ENCODE measurements around the gene TDRD10.
"Not testable (repeated sequence)": the region's sequence is repeated elsewhere in the genome, so short reads cannot be mapped to it uniquely, and the experiment has no call there.

Gene TDRD10

DNA sequence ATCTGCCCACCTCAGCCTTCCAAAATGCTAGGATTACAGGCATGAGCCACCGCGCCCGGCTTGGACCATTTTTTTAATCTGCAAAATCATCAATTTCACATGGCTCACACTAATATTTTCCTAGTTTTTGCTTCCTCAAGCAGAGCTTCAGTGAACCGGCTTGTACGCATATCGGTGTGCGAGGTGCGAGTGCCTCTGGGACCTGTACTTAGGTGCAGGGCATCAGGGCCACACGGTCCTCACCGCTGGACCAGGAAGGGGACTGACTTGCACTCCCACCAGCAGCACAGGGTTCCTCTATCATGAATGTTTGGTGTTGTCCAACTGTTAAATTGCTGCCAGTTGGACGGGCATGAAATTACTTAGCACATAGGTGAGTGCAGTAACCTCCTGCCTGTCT lies 15.6 kb downstream of the TDRD10 start:
- Histone ChIP-seq H3K9ac (ENCODE audit: insufficient read length) (no peak overlapping the region), H3K36me3 (ENCODE audit: insufficient read depth, low read length) (no peaks in the 10 kb centered on the region), H3K4me3 (no peak overlapping the region), H3K9me3 (ENCODE audit: low read depth, low read length) (no peaks in the 10 kb centered on the region), H3K27ac (no peak overlapping the region)
- no peak for TF ChIP-seq EZH2 (IDR thresholded peaks at IDR 0.05)
- TF ChIP-seq POLR2AphosphoS5 (IDR thresholded peaks at IDR 0.05; ENCODE audit: borderline replicate concordance, low read depth, low read length) = no peak
- no peak for TF ChIP-seq FOXP2 (optimal IDR thresholded peaks at IDR 0.05; ENCODE audit: control extremely low read depth, extremely low read length, insufficient read depth)
- no peak for DNase-seq (ENCODE audit: low read depth, low spot score)

DNA sequence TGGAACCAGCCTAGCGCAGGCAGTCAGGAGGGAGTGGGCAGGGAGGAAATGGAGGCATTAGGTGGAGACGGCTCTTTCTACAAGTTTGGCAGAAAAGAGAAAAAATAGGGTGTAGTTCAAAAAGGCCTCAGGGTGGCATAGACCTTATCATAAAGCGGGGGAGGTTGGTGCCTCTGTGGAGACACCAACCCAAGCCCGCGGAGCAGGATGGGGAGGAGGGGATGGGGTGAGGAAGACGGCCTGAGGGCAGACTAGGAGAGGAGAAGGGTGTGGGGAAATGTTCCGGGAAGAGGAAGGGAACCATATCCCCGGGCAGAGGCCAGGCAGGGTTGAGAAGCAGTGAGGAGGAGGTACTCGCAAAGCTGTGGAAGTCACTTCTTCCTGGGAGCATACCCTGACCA lies 17.6 kb downstream of the TDRD10 start:
- H3K9ac ChIP-seq (ENCODE audit: insufficient read length) = peak overlapping the region; percentile 60
- no peaks in the 10 kb centered on the region for H3K9me3 ChIP-seq (ENCODE audit: low read depth, low read length)
- peak overlapping the region; percentile 98 for H3K27ac ChIP-seq

DNA sequence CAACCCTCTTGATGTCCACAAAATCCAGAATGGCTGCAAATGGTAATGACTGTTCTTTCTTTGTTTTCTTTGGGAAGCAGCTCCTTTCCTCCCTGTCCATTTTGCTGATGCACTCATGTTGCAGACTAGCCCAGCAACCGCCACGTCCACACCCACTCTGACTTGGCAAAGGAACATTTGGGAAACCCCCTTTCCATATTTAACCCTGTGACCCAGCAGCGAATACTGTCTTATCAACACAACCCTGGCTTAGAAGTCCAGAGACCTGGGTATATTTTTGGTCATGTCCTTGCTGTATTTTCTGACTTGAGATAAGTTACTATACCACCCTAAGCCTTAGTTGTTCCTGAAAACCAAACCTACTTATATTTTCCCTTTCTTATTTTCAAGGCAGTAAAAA lies 18.3 kb downstream of the TDRD10 start:
- Histone ChIP-seq H3K9ac (ENCODE audit: insufficient read length) (no peak overlapping the region), H3K27ac (peak overlapping the region; percentile 98), H3K36me3 (ENCODE audit: insufficient read depth, low read length) (no peaks in the 10 kb centered on the region), H3K4me3 (no peak overlapping the region), H3K9me3 (ENCODE audit: low read depth, low read length) (no peaks in the 10 kb centered on the region)
- TF ChIP-seq FOXP2 (optimal IDR thresholded peaks at IDR 0.05; ENCODE audit: control extremely low read depth, extremely low read length, insufficient read depth) (no peak), EZH2 (IDR thresholded peaks at IDR 0.05) (no peak), POLR2AphosphoS5 (IDR thresholded peaks at IDR 0.05; ENCODE audit: borderline replicate concordance, low read depth, low read length) (no peak)
- no peak for DNase-seq (ENCODE audit: low read depth, low spot score)

More for the DNA sequence above, 17.6 kb downstream of the TDRD10 start:
- no peaks in the 10 kb centered on the region for H3K36me3 ChIP-seq (ENCODE audit: insufficient read depth, low read length)
- TF ChIP-seq EZH2 (IDR thresholded peaks at IDR 0.05) (no peak), FOXP2 (optimal IDR thresholded peaks at IDR 0.05; ENCODE audit: control extremely low read depth, extremely low read length, insufficient read depth) (no peak), POLR2AphosphoS5 (IDR thresholded peaks at IDR 0.05; ENCODE audit: borderline replicate concordance, low read depth, low read length) (no peak)
- H3K4me3 ChIP-seq = peak overlapping the region; percentile 67
- peak; percentile 56 for DNase-seq (ENCODE audit: low read depth, low spot score)

- DNase-seq (ENCODE audit: low read depth, low spot score) = no peak
- TF ChIP-seq FOXP2 (optimal IDR thresholded peaks at IDR 0.05; ENCODE audit: control extremely low read depth, extremely low read length, insufficient read depth) = no peak
- TF ChIP-seq EZH2 (IDR thresholded peaks at IDR 0.05) = no peak
- TF ChIP-seq POLR2AphosphoS5 (IDR thresholded peaks at IDR 0.05; ENCODE audit: borderline replicate concordance, low read depth, low read length) = no peak
- Histone ChIP-seq H3K9me3 (ENCODE audit: low read depth, low read length) (no peaks in the 10 kb centered on the region), H3K4me3 (no peak overlapping the region), H3K27ac (0 out of 2 replicates have a peak overlapping the region, but pooled peaks have one; percentile 98), H3K36me3 (ENCODE audit: insufficient read depth, low read length) (no peaks in the 10 kb centered on the region), H3K9ac (ENCODE audit: insufficient read length) (no peak overlapping the region)
Measured at GRCh38 chr1:154521695-154522094, 19.7 kb downstream of the TDRD10 start.

DNA sequence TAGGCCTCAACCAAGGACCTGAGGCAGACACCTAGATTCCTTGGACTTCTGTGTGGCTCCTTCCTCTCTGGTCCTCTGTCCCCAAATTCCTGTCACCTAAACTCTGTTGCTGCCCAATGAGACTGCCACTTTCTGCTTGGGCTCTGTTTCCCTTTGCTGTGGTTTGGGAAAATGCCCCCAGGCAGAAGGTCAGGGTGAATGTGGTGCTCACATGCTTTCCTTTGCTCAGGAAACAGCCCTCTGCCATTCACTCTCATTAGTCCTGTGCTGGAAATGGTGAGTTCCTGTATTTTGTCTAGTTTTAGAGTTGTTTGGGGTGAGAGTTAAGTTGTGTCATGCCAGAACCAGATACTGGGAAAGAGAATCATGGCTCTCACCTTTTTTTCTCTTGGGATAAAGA lies 22.9 kb downstream of the TDRD10 start:
- DNase-seq (ENCODE audit: low read depth, low spot score) = no peak
- no peaks in the 10 kb centered on the region for H3K9me3 ChIP-seq (ENCODE audit: low read depth, low read length)
- no peak for TF ChIP-seq POLR2AphosphoS5 (IDR thresholded peaks at IDR 0.05; ENCODE audit: borderline replicate concordance, low read depth, low read length)
- no peak for TF ChIP-seq EZH2 (IDR thresholded peaks at IDR 0.05)
- no peak for TF ChIP-seq FOXP2 (optimal IDR thresholded peaks at IDR 0.05; ENCODE audit: control extremely low read depth, extremely low read length, insufficient read depth)
- H3K4me3 ChIP-seq = no peak overlapping the region
- H3K9ac ChIP-seq (ENCODE audit: insufficient read length) = no peak overlapping the region
- no peaks in the 10 kb centered on the region for H3K36me3 ChIP-seq (ENCODE audit: insufficient read depth, low read length)
- no peak overlapping the region for H3K27ac ChIP-seq

GRCh38 chr1:154527192-154527591 lies 25.2 kb downstream of the TDRD10 start:
- no peak overlapping the region for H3K27ac ChIP-seq
- no peaks in the 10 kb centered on the region for H3K36me3 ChIP-seq (ENCODE audit: insufficient read depth, low read length)
- H3K4me3 ChIP-seq = no peak overlapping the region
- no peak overlapping the region for H3K9ac ChIP-seq (ENCODE audit: insufficient read length)
- no peaks in the 10 kb centered on the region for H3K9me3 ChIP-seq (ENCODE audit: low read depth, low read length)
- no peak for DNase-seq (ENCODE audit: low read depth, low spot score)
- TF ChIP-seq EZH2 (IDR thresholded peaks at IDR 0.05) (no peak), POLR2AphosphoS5 (IDR thresholded peaks at IDR 0.05; ENCODE audit: borderline replicate concordance, low read depth, low read length) (no peak), FOXP2 (optimal IDR thresholded peaks at IDR 0.05; ENCODE audit: control extremely low read depth, extremely low read length, insufficient read depth) (no peak)

DNA sequence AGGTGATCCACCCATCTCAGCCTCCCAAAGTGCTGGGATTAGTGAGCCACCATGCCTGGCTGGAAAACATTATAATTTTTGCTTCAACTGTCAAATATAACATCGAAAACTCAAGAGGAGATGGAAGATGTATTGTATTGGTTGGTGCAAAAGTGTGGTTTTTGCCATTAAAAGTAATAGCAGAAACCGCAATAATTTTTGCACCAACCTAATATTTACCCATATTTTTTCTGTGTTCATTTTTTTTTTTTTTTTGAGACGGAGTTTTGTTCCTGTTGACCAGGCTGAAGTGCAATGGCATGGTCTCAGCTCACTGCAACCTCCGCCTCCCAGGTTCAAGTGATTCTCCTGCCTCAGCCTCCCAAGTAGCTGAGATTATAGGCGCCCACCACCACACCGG lies 27.3 kb downstream of the TDRD10 start:
- H3K27ac ChIP-seq = no peak overlapping the region
- no peaks in the 10 kb centered on the region for H3K9me3 ChIP-seq (ENCODE audit: low read depth, low read length)
- H3K9ac ChIP-seq (ENCODE audit: insufficient read length) = no peak overlapping the region
- no peaks in the 10 kb centered on the region for H3K36me3 ChIP-seq (ENCODE audit: insufficient read depth, low read length)
- no peak for DNase-seq (ENCODE audit: low read depth, low spot score)
- TF ChIP-seq POLR2AphosphoS5 (IDR thresholded peaks at IDR 0.05; ENCODE audit: borderline replicate concordance, low read depth, low read length) (no peak), EZH2 (IDR thresholded peaks at IDR 0.05) (no peak), FOXP2 (optimal IDR thresholded peaks at IDR 0.05; ENCODE audit: control extremely low read depth, extremely low read length, insufficient read depth) (no peak)
- H3K4me3 ChIP-seq = no peak overlapping the region

GRCh38 chr1:154531950-154532349 lies 29.9 kb downstream of the TDRD10 start:
- not testable (repeated sequence) for H3K9ac ChIP-seq (ENCODE audit: insufficient read length); H3K4me3 ChIP-seq; DNase-seq (ENCODE audit: low read depth, low spot score); H3K9me3 ChIP-seq (ENCODE audit: low read depth, low read length); H3K36me3 ChIP-seq (ENCODE audit: insufficient read depth, low read length); H3K27ac ChIP-seq

Data from SK-N-MC (cell line).